Measurements from ENCODE around the gene MYH16.
"Not testable (repeated sequence)": the region's sequence is repeated elsewhere in the genome, so short reads cannot be mapped to it uniquely, and the experiment has no call there.

Gene MYH16

DNA sequence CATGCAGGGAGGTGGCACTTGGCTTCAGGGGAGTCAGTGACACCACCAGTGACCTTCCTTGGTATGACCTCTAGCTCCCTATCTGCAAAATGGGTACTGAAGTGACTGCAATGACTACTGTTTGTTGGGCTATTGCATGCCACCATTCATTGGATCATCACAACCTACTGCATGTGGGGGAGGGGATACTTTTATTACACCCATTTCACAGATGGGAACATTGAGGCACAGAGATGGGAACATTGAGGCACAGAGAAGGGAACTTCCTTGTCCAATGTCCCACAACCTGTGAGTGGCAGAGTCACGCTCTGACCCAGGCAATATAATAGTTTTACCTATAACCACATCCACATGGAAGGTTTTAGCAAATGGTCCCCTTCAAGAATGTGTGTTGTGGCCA lies 12.2 kb upstream of the MYH16 start:
- DNase-seq: no peak

DNA sequence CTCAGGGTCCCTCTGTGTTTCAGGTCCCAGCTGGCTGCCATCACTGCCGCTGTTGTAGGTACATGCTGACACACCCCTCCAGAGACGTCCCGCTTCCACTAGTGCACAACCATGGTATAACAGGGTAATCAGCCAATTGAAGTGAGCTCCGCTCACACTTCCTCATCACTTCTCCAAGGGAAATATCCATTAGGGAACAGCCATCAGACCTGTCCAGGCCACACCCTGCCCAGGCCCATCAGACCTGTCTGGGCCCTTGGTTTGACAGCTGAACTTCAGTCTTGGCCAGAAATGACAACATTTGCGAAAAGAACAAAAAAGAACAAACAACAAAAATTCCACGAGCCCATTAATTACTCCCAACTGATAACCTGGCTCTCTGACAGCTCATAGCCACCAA lies 11.0 kb upstream of the MYH16 start:
- no peak for DNase-seq

DNA sequence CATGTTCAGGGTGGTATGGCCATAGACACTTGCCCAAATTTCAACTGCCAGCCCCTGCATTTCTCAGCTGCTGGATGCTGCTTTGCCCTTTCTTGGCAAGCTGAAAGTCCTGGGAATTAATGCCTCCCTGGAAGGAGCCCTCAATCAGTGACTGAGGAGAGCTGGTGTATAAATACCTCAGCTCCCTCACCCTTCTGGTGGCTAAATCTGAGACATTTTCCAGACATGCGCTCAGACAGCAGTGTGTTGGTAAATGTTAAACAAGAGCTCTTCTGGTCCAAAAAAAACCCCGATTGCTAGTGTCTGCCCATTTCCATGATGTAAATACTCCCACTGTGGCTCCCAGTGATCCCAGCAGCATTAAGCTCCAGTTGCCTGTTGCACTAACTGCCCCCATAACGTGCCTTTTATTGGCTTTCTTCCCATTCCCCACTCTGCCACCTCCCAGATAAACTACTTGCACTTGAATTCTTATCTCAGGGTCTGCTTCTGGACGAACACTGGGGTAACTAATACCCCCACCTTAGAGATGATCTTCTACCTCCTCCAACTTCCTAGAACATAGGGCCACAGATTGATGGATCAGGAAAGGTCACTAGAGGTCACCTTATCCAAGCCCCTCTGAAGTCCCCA lies 6.7 kb upstream of the MYH16 start:
- DNase-seq: no peak

DNA sequence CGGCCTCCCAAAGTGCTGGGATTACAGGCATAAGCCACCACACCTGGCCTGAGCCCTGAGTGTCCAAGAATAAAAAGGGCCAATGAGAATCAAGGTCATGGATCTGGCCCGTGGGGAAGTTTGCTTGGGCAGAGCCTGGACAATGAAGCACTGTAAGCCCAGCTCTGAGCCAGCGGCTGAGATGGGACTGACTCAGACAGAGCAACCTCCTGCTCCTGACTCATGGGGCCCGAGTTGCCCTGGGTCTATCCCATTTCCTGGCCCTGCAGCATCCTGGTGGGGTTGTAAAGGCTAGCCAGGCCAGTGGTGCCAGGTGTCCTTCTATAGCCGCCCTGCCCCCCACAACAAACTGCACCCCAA lies 5.2 kb upstream of the MYH16 start:
- no peak for DNase-seq

DNA sequence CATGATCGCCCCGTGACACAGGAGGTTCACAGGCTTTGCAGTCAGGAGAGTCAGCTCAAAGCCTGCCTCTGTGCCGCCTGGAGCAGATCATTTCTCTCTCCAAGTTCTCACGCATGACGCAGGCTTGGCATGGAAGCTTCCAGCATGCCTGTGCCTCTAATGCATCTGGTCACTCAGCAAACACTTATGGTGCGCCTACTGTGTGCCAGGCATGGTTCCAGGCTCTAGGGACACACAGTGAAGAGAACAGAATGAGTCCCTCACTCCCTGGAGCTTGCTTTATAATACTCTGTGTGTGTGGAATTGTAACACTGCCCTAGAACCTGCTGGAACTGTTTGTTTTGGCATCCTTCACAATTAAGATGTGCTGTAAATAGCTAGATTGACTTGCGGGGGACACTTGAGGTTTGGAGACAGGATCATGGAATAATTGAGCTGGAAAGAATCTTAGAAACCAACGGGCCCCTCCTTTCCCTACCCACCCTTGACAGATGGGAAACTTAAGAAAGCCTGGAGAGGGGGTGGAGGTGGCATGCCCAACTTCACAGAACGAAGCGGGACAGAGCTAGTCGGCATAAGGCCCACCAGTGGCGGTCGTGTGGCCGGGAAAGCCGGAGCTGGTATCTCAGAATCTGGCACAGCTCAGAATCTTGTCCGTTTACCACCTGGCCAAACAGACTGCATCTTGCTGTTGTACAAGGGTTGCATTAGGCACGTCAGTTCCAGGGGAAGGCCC lies 4.6 kb upstream of the MYH16 start:
- DNase-seq: no peak

DNA sequence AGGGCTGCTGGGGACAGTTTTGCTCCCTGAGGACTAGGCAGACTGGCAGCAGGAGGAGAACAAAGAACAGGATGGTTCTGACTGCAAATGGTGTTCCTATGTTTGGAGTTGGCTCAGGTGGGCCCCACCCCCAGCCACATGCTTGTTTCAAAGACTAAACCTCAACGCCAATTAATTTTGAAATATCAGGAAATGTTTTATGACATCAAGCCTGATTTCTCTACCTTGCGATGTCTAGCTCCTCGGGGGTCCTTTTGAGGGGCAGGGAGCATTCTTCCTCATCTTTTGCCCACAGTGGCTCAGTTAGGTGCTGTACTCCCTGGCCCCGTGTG lies 4.1 kb upstream of the MYH16 start:
- DNase-seq: no peak

GRCh38 chr7:99270702-99271101 lies 1.9 kb upstream of the MYH16 start:
- no peak for DNase-seq

DNA sequence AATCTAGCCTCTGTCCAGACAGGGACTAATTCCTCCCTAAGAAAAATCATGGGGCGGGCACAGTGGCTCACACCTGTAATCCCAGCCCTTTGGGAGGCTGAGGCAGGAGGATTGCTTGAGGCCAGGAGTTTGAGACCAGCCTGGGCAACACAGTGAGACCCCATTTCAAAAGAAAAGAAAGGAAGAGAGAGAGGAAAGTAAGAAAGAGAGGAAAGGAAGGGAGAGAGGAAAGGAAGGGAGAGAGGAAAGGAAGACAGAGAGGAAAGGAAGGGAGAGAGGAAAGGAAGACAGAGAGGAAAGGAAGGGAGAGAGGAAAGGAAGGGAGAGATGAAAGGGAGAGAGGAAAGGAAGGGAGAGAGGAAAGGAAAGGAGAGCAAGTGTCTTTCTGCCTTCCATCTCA lies 922 bp downstream of the MYH16 start:
- DNase-seq: not testable (repeated sequence)

DNA sequence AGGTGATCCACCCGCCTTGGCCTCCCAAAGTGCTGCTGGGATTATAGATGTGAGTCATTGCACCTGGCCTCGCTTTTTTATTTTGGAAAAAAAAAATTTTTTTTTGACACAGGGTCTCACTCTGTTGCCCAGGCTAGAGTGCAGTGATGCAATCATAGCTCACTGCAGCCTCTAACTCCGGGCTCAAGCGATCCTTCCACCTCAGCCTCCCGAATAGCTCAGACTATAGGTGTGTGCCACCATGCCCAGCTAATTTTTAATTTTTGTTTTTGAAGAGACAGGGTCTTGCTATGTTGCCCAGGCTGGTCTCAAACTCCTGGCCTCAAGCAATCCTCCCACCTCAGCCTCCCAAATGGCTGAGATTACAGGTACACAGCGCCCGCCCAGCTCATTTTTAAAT lies 2.3 kb downstream of the MYH16 start:
- not testable (repeated sequence) for DNase-seq

GRCh38 chr7:99275496-99275895 lies 2.9 kb downstream of the MYH16 start:
- no peak for DNase-seq

- DNase-seq: no peak
These were observed 5.5 kb downstream of the MYH16 start for GRCh38 chr7:99278180-99278579.

GRCh38 chr7:99284165-99284564 lies 11.5 kb downstream of the MYH16 start:
- not testable (repeated sequence) for DNase-seq

GRCh38 chr7:99287779-99288534 lies 15.3 kb downstream of the MYH16 start:
- DNase-seq: no peak

DNA sequence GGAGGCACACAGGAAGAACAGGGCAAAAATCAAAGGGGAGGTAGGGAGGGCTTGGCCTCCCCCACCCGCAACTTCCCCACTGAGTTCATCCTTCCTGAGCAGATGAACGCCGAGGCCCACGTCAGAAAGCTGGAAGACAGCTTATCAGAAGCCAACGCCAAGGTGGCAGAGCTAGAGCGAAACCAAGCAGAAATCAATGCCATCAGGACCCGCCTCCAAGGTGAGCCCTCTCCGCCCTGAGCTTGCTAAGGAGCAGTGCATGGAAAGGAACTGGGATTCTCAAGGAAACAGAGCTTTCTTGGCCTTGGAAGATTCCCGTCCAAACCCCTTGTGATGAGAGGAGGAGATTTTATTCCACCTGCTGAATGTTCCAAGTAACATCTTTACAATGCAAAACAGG lies 16.5 kb downstream of the MYH16 start:
- DNase-seq: no peak

GRCh38 chr7:99290148-99290547 lies 17.5 kb downstream of the MYH16 start:
- DNase-seq: not testable (repeated sequence)

- DNase-seq: no peak
These were observed 18.5 kb downstream of the MYH16 start for GRCh38 chr7:99290980-99291607.

DNA sequence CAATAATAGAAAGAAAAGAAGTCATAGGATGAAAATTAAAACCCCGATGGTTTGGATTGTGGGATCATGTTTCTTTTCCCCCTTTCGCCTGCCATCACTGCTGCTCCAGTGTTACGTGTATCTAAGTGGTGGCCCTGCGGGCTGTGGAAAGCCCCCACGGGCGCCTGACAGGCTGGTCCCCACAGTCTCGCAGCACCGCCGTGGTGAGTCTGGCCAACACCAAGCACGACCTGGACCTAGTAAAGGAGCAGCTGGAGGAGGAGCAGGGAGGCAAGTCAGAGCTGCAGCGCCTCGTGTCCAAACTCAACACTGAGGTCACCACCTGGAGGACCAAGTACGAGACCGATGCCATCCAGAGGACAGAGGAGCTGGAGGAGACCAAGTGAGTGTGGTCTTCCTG lies 19.5 kb downstream of the MYH16 start:
- DNase-seq: no peak

- DNase-seq: no peak
These were observed 20.5 kb downstream of the MYH16 start for GRCh38 chr7:99293167-99293566.

DNA sequence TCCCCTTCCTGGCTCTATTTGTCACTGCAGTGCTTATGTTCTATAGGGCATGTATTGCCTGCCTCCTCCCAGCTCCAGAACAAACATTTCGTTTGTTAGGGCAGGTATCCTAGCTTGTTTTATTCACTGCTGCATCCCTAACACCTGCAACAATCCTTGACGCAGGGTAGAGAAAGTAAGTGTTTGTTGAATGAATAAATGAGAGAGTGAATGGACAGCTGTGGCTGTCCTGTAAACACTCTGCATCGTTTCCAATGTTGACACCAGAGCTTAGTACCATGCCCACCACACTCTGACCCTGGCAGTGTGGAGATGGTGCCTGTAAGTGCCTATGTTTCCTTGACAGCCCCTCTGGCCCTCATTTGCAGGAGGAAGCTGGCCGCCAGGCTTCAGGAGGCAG lies 21.0 kb downstream of the MYH16 start:
- no peak for DNase-seq

GRCh38 chr7:99296471-99296870 lies 23.8 kb downstream of the MYH16 start:
- no peak for DNase-seq

DNA sequence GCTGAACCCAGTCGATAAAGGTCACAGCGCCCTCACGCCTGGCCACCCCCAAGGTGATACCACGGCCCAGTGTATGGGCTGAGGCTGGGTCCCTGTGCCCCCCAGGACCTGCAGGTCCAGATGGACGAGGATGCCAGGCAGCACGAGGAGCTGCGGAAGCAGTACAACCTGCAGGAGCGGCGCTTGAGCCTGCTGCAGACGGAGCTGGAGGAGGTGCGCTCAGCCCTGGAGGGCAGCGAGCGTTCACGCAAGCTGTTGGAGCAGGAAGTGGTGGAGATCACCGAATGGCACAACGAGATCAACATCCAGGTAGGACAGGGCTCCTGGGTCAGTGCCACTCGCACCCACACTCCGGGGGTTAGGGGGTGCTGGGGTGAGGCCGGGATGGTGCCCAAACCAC lies 28.9 kb downstream of the MYH16 start:
- no peak for DNase-seq

GRCh38 chr7:99305473-99306260 lies 33.0 kb downstream of the MYH16 start:
- DNase-seq: no peak

Data from effector CD8-positive, alpha-beta T cell (primary cell).